ENCODE results near the gene CROCC2. TPM values are rescaled to one million over a fixed set of nuclear protein-coding genes. Genes with fewer than 3 reads are reported as not detected.

Gene CROCC2
- total RNA-seq, 1 donor, result not detected

DNA sequence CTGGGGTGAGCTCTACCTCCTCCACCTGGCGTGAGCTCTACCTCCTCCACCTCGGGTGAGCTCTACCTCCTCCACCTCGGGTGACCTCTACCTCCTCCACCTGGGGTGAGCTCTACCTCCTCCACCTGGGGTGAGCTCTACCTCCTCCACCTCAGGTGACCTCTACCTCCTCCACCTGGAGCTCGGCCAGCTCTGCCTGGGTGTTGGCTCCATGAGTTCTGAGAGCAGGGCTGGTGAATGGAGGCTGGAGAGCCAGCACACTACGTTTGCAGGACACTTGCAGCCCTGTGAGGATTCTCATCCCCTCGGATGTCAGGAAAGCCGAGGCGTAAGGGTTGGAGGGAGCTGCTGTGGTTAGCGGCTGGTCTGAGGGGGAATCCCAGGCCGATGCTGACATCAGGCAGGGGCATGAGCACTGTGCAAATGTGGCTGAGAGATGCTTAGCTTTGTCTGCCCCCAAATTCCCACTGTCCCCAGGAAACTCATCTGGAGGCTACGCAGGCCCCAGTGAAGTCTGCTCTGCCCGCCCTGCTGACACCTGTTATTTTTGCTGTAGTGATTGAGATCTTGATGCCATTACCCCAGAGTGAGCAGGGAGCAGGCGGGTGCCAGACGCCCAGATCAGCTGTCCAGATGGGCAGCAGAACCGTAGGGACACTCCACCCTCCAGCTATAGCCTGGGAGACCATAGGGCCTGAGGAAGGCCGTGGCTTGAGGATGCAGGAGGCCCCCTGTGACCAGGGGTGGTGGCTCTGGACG is 3.3 kb downstream of the CROCC2 start:
- DNase-seq (ENCODE audit: low read depth), result no peak
- H3K4me3 ChIP-seq (ENCODE audit: low read depth, low read length), result no peak overlapping the region
- TF ChIP-seq, protein P1, sequence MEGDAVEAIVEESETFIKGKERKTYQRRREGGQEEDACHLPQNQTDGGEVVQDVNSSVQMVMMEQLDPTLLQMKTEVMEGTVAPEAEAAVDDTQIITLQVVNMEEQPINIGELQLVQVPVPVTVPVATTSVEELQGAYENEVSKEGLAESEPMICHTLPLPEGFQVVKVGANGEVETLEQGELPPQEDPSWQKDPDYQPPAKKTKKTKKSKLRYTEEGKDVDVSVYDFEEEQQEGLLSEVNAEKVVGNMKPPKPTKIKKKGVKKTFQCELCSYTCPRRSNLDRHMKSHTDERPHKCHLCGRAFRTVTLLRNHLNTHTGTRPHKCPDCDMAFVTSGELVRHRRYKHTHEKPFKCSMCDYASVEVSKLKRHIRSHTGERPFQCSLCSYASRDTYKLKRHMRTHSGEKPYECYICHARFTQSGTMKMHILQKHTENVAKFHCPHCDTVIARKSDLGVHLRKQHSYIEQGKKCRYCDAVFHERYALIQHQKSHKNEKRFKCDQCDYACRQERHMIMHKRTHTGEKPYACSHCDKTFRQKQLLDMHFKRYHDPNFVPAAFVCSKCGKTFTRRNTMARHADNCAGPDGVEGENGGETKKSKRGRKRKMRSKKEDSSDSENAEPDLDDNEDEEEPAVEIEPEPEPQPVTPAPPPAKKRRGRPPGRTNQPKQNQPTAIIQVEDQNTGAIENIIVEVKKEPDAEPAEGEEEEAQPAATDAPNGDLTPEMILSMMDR (IDR thresholded peaks at IDR 0.05; ENCODE audit: insufficient read depth, low read depth, low read length), result no peak

DNA sequence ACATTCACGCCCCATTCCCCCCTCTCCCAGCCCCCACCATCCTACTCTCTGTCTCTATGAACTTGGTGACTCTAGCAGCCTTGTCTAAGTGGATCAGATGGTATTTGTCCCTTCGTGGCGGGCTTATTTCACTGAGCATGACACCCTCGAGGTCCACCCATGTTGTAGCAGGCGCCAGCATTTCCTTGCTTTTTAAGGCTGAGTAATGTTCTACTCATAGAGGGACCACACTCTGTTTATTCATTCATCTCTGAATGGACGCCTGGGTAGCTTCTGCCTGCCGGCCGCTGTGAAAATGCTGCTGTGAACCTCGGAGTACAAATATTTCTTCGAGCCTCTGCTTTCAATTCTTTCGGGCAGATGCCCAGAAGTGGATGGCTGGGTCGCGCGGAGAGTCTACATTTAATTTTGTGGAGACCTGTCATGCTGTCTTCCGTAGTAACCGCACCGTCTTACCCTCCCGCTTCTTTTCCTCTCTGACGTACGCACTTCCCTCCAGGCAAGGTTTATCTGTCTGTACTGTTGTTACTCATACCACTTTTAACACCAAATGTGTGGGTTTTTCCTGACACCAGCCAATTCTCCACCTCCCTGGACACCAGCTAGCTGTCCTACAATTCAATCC is 5.6 kb downstream of the CROCC2 start:
- DNase-seq (ENCODE audit: low read depth), result no peak
- TF ChIP-seq, protein P1 (IDR thresholded peaks at IDR 0.05; ENCODE audit: insufficient read depth, low read depth, low read length), result no peak
- no peak overlapping the region for H3K4me3 ChIP-seq (ENCODE audit: low read depth, low read length)

DNA sequence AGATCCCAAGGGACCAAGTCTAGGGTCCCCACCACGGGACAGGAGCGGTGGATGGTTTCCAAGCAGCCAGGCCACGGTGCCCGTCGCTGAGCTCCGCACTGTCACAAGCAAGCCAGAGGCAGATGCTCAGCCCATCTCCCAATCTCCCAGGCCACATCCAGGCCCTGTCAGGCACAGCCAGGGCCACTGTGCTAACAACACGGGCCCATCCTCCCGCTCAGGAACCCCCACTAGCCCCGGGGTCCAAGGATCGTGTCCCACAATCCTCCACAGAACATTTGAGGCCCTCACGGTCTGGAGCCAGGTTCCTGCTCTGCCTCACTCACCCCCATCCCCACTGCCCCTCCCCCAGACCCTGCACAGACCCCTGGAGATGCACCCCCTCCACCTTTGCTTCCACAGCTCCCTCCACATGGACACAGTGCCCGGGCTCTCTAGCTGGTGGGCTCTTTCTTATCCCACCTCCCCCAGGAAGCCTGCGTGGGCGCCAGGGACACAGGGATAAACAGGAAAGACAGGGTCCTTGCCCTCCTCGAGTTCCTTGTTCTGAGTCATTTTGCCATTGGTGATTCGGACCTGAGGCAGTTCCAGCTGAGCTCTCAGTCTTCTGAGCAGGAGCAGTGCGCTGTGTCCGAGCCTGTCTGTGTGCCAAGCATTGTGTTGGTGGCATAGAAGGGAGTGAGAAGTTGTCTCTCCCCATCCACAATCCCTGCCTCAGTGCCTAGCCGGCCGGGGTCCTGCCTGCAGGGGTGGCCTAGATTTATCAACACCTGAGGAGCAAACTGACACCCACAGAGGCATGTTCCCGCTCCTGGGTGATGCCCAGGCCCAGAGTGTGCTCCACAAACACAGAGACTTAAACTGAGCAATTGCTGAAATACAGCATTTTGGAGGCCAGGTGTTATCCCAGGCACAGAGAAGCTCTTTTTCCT is 7.0 kb downstream of the CROCC2 start:
- no peak for DNase-seq (ENCODE audit: low read depth)
- TF ChIP-seq, protein P1 (IDR thresholded peaks at IDR 0.05; ENCODE audit: insufficient read depth, low read depth, low read length), result no peak
- H3K4me3 ChIP-seq (ENCODE audit: low read depth, low read length), result no peak overlapping the region

DNA sequence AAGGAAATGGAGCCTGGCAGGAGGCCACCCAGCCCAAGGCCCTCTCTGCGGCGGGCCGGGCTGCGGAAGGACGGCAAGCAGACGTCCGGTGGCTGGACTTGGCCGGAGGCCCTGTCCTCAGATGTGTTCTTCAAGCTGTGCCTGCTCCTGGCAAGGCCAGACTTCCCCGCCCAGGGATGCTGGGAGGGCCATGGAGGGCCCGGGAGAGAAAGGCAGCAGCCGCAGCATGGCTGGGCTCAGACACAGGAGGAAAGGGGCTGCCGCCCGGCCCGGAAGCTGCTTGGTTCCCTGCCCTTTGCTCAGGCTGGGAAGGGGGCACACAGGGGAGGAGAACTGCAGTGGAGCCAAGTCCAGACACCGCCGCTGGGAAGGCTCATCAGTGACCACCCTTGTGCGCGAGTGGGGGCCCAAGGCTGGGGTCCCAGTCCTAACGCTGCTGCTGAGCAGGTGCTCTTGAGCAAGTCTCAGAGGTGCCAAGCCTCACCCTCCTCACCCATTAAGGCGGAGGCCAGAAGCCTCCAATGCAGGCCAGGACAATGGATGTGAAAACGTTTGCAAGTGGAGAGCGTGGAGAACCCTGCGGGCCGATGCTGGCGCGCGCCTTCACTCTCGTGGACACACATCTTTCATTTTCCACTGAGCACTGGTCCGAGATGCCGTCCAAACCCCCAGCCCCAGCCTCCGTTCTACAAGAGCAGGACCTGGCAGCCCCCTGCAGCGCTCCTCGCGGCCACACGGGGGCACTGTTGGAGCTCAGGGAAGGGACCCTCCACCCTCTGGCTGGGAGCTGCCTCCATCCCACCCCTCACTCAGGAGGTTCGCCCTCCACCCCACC is 7.9 kb downstream of the CROCC2 start:
- peak; percentile 45 for DNase-seq (ENCODE audit: low read depth)
- TF ChIP-seq, protein P1 (IDR thresholded peaks at IDR 0.05; ENCODE audit: insufficient read depth, low read depth, low read length), result peak; percentile 85
- no peak overlapping the region for H3K4me3 ChIP-seq (ENCODE audit: low read depth, low read length)

DNA sequence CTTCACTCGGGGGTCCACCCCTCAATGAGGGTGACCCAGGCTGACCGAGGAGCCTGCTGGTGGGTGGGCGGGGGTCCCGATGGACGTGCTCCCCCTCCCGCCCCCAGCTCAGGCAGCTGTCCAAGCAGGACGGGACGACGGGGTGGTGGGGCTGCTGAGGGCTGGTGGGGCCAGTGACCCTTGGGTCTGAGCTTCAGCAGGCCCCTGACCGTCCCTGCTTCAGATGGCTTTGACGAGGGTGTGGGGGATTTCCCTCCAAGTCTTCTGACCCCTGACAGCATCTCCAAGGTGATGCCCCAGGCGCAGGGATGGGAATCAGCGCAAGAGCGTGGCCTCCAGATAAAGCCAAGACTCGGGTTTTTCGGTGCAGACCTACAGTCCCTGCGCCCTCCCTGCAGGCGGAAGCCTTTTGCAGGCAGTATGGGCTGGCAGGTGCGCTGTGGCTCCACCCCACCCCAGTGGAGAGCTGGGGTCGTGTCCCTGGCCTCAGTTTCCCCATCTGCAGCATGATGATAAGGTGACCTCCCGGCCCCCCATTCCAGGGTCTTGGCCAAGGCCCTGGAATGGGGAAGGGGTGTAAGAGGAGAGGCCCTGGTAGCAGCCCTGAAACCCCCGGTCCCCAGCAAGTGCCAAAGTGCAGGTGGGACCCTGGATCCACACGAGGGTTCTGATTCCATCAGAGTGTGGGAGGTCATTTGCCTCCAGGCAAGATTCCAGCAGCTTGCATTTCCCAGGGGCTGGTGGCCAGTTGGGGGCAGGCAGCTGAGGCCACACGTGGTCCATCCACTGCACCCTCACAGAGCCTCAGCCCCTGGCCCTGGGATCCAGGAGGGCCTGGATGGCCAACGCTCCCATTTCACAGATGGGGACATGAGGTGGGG is 8.7 kb downstream of the CROCC2 start:
- TF ChIP-seq, protein P1 (IDR thresholded peaks at IDR 0.05; ENCODE audit: insufficient read depth, low read depth, low read length), result no peak
- DNase-seq (ENCODE audit: low read depth), result no peak
- no peak overlapping the region for H3K4me3 ChIP-seq (ENCODE audit: low read depth, low read length)
